ENCODE results near the gene SNAP29. TPM values are rescaled to one million over a fixed set of nuclear protein-coding genes. Genes with fewer than 3 reads are reported as not detected.

SNAP29 gene
- total RNA-seq, 1 experiment from 2014 or later, result 17.9 TPM

GRCh38 chr22:20859615-20860014 lies 808 bp downstream of the SNAP29 start:
- Histone ChIP-seq H3K4me1 (ENCODE audit: insufficient read depth, low read length) (peaks cover 8% of the 10 kb centered on the region), H3K23me2 (ENCODE audit: insufficient read length, low read depth, low read length, poor library complexity, severe bottlenecking) (peaks cover 11% of the 10 kb centered on the region), H3K14ac (ENCODE audit: insufficient read depth, low read length) (no peak overlapping the region), H3T11ph (ENCODE audit: low read length) (no peak overlapping the region), H2BK12ac (ENCODE audit: insufficient read length, low read depth, low read length) (no peak overlapping the region), H3K56ac (ENCODE audit: insufficient read length, low read depth, low read length) (no peak overlapping the region), H2BK120ac (ENCODE audit: low read depth, low read length, poor library complexity, severe bottlenecking) (no peak overlapping the region), H3K9me3 (ENCODE audit: control insufficient read depth, low read depth, low read length) (no peaks in the 10 kb centered on the region), H2BK5ac (ENCODE audit: insufficient read length, low read length) (no peak overlapping the region), H3K79me1 (ENCODE audit: insufficient read depth, low read depth, low read length, poor library complexity, severe bottlenecking) (peaks cover 5% of the 10 kb centered on the region), H2AK5ac (ENCODE audit: insufficient read length, low read length) (no peak overlapping the region), H3K18ac (ENCODE audit: insufficient read length, low read depth, low read length) (no peak overlapping the region), H4K20me1 (ENCODE audit: control insufficient read depth, insufficient read depth, insufficient read length) (peaks cover 2% of the 10 kb centered on the region), H3K9ac (ENCODE audit: extremely low read depth, insufficient read length, low read length) (peak overlapping the region; percentile 42), H3K27me3 (ENCODE audit: insufficient read depth, low read length) (no peaks in the 10 kb centered on the region), H3K4me2 (ENCODE audit: insufficient read depth, insufficient read length, low read length) (peak overlapping the region; percentile 48), H4K91ac (ENCODE audit: insufficient read length, low read depth, low read length) (no peak overlapping the region), H2AFZ (ENCODE audit: low read length) (no peak overlapping the region), H3K79me2 (ENCODE audit: insufficient read depth, low read length) (peaks cover 5% of the 10 kb centered on the region; the same call in 1 of the 2 replicates), H3K4ac (ENCODE audit: low read depth, low read length) (no peak overlapping the region), H3K27ac (ENCODE audit: insufficient read length, low read depth, low read length) (no peak overlapping the region), H4K8ac (replicated peaks; ENCODE audit: insufficient read length, low read depth, low read length) (no peak overlapping the region), H3K23ac (ENCODE audit: insufficient read length, low read depth, low read length) (no peak overlapping the region), H4K5ac (ENCODE audit: insufficient read length, low read depth, low read length) (no peak overlapping the region), H2BK15ac (ENCODE audit: low read depth, low read length) (no peak overlapping the region), H2BK20ac (ENCODE audit: low read depth, low read length, poor library complexity, severe bottlenecking) (no peak overlapping the region)
- DNase-seq, result no peak
- Mint-ChIP-seq H3K27me3 (ENCODE audit: low read depth) (no peaks in the 10 kb centered on the region), H3K9me3 (no peaks in the 10 kb centered on the region), H3K36me3 (ENCODE audit: insufficient read depth in 1 of 3, low read depth in 3 of 3) (no peaks in the 10 kb centered on the region; a peak in 1 of 7 replicates), H3K4me3 (peak overlapping the region; percentile 84 to 91), H3K4me1 (peaks cover 22% of the 10 kb centered on the region in 2 experiments), H3K27ac (no peak overlapping the region)
- no peak for TF ChIP-seq CTCF (conservative IDR thresholded peaks at IDR 0.05)
- no CpG with 5 or more reads among the region's 8 CpGs for WGBS (ENCODE audit: extremely low coverage, insufficient read length, low lambda C conversion rate)

Measured in H9 (cell line).